KOPT-K1 (cell line): ENCODE data around the gene SESN3.
"Not testable (repeated sequence)": the region's sequence is repeated elsewhere in the genome, so short reads cannot be mapped to it uniquely, and the experiment has no call there.

Experiments
- H3K27ac ChIP-seq: fragments of 200-600 bp; sonication (generic); 2 replicates; pipeline ENCODE4 v1.5.1; 2016; ENCODE audit warnings: antibody characterized with exemption, mild to moderate bottlenecking, low read depth, low read length; ENCODE audit not compliant: poor library complexity, severe bottlenecking
- H3K36me3 ChIP-seq: fragments of 200-600 bp; sonication (generic); 2 replicates; pipeline ENCODE4 v1.5.1; 2017; ENCODE audit warnings: antibody characterized with exemption, mild to moderate bottlenecking, low read length, moderate library complexity; ENCODE audit not compliant: insufficient read depth
- H3K9me3 ChIP-seq: fragments of 200-600 bp; sonication (generic); 2 replicates; pipeline ENCODE4 v1.5.1; 2017; ENCODE audit warnings: antibody characterized with exemption, low read length, mild to moderate bottlenecking; ENCODE audit not compliant: insufficient read depth, poor library complexity, severe bottlenecking

The SESN3 gene

GRCh38 chr11:95140397-95141033, 90.5 kb downstream of the SESN3 start:
- Histone ChIP-seq H3K27ac (no peak overlapping the region), H3K36me3 (no peaks in the 10 kb centered on the region), H3K9me3 (no peaks in the 10 kb centered on the region)

- Histone ChIP-seq H3K9me3 (no peaks in the 10 kb centered on the region), H3K36me3 (no peaks in the 10 kb centered on the region), H3K27ac (no peak overlapping the region)
Observed at GRCh38 chr11:95138448-95138847, 92.6 kb downstream of the SESN3 start.

DNA sequence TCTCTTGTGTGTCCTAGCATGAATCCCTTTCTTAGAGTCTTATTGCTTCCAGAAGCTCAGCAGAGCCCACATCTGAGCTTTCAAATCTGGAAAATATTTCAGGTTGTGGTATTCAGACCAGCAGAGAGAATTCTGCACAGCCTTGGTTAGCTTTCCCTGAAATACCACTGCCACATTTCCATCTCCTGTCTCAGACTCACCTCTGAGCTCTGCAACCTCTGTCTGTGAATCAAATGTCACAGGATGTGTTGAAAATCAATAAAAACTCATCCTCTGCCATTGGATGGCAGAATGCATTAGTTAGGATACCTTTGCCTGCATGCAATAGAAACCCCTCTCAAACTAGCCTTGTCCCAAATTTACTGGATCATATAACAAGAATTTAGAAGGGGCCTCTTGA, 93.7 kb downstream of the SESN3 start:
- Histone ChIP-seq H3K27ac (no peak overlapping the region), H3K9me3 (no peaks in the 10 kb centered on the region), H3K36me3 (no peaks in the 10 kb centered on the region)

DNA sequence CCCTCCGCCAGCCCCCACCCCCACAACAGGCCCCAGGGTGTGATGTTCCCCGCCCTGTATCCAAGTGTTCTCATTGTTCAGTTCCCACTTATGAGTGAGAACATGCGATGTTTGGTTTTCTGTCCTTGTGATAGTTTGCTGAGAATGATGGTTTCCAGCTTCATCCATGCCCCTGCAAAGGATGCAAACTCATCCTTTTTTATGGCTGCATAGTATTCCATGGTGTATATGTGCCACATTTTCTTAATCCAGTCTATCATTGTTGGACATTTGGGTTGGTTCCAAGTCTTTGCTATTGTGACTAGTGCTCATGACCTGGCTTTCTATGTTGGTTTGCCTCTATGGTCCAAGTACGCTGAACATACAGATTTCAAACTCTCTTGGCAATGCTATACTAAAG, 94.3 kb downstream of the SESN3 start:
- not testable (repeated sequence) for H3K27ac ChIP-seq, H3K9me3 ChIP-seq, H3K36me3 ChIP-seq

GRCh38 chr11:95135880-95136279, 95.1 kb downstream of the SESN3 start:
- Histone ChIP-seq H3K27ac (no peak overlapping the region), H3K9me3 (no peaks in the 10 kb centered on the region), H3K36me3 (no peaks in the 10 kb centered on the region)

DNA sequence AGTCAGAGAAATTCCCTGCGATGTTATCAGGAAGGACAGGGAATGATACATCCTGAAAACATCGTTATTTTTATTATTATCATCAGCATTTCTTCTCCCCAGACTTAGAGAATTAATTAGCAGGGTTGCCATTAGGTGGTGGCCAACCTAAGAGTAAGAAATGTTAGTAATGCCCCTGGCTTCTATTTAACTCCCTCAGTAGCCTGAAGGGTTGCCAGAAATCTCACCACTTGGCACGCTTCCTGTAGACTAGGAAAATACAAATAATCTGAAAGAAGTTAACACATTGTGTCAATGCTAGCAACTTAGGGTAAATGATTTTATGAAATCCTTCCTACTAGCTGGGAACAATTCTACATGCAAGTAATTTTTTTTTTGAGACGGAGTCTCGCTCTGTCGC, 95.8 kb downstream of the SESN3 start:
- no peaks in the 10 kb centered on the region for H3K9me3 ChIP-seq
- H3K27ac ChIP-seq, result no peak overlapping the region
- no peaks in the 10 kb centered on the region for H3K36me3 ChIP-seq

- H3K36me3 ChIP-seq, result no peaks in the 10 kb centered on the region
- no peak overlapping the region for H3K27ac ChIP-seq
- no peaks in the 10 kb centered on the region for H3K9me3 ChIP-seq
Observed at GRCh38 chr11:95134491-95134890, 96.5 kb downstream of the SESN3 start.

GRCh38 chr11:95132956-95133355, 98.0 kb downstream of the SESN3 start:
- Histone ChIP-seq H3K9me3 (no peaks in the 10 kb centered on the region), H3K36me3 (no peaks in the 10 kb centered on the region), H3K27ac (no peak overlapping the region)

- Histone ChIP-seq H3K27ac (no peak overlapping the region), H3K36me3 (no peaks in the 10 kb centered on the region), H3K9me3 (no peaks in the 10 kb centered on the region)
Observed at GRCh38 chr11:95128602-95129001, 102.4 kb downstream of the SESN3 start.

GRCh38 chr11:95123556-95123955, 107.4 kb downstream of the SESN3 start:
- H3K36me3 ChIP-seq, result no peaks in the 10 kb centered on the region
- H3K9me3 ChIP-seq, result no peaks in the 10 kb centered on the region
- no peak overlapping the region for H3K27ac ChIP-seq

DNA sequence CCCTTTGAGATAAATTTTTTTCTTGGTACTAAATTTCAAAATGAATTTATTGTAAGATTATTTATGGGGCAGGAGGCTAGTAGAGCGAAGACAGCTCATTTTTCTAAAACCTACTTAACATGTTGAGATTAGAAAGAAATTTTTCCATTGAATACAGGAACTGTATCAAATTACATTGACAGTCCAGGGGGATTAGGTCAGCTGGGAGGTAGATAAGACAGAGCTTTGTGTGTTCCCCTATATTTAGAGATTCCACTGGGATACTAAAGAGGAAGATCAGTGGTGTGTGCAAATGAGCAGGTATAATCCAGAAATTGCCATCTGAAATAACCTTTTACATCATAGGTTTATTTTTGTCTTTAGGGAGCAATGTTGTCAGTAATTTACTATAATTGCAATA, 109.3 kb downstream of the SESN3 start:
- no peaks in the 10 kb centered on the region for H3K36me3 ChIP-seq
- H3K27ac ChIP-seq, result no peak overlapping the region

DNA sequence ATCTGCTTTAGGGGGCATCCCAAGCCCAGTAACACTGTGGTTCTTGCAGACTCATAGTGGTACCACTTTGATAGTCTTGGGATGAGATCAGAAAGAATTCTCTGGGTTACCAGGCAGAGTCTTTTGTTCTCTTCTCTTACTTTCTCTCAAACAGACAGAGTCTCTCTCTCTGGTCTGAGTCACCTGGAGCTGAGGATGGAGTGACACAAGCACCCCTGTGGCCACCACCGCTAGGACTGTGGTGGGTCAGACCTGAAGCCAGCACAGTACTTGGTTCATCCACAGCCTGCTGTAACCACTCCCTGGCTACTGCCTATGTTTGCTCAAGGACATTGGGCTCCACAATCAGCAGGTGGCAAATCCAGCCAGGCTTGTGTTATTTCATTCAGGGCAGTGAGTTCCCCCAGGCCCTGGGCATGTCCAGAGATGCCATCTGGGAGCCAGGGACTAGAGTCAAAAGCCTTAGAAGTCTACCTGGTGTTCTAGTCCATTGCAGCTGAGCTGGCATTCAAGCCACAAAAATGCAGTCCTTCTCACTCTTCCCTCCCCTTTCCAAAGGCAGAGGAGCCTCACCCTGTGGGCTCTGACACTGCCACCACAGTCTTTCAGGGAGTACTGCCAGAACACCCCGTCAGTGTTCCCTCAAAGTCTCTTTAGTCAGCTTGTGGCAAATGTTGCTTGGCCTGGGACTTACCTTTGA, 111.5 kb downstream of the SESN3 start:
- H3K27ac ChIP-seq, result no peak overlapping the region
- no peaks in the 10 kb centered on the region for H3K9me3 ChIP-seq
- H3K36me3 ChIP-seq, result no peaks in the 10 kb centered on the region

More for the DNA sequence above, 109.3 kb downstream of the SESN3 start:
- H3K9me3 ChIP-seq, result no peaks in the 10 kb centered on the region

GRCh38 chr11:95115597-95115996, 115.4 kb downstream of the SESN3 start:
- Histone ChIP-seq H3K27ac (no peak overlapping the region), H3K36me3 (no peaks in the 10 kb centered on the region), H3K9me3 (no peaks in the 10 kb centered on the region)
